ENCODE data around the gene DRD1. TPM values are rescaled to one million over a fixed set of nuclear protein-coding genes. Genes with fewer than 3 reads are reported as not detected.

Gene DRD1
- total RNA-seq, 4 donors from 2014 or later = 0.13 TPM; not detected in 3

DNA sequence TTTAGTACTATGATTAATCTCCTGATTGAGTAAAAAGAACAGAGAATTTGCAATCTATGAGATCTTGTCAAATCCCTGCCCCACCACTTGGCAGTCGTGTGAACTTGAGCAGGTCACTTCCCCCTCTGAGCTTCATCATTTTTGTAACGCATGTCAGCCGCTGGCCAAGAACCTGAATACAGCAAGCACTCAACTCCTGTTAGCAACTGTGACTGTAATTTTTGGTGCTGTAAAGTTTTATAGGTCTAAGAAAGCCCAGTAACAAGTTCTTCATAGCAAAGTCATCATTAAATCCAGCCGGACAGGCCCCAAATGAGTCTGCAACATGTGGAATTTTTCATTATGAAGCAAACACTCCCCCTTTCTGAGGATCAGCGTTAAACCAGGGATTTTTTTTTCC lies 49.4 kb downstream of the DRD1 start:
- no peak for DNase-seq
- TF ChIP-seq, protein P1, sequence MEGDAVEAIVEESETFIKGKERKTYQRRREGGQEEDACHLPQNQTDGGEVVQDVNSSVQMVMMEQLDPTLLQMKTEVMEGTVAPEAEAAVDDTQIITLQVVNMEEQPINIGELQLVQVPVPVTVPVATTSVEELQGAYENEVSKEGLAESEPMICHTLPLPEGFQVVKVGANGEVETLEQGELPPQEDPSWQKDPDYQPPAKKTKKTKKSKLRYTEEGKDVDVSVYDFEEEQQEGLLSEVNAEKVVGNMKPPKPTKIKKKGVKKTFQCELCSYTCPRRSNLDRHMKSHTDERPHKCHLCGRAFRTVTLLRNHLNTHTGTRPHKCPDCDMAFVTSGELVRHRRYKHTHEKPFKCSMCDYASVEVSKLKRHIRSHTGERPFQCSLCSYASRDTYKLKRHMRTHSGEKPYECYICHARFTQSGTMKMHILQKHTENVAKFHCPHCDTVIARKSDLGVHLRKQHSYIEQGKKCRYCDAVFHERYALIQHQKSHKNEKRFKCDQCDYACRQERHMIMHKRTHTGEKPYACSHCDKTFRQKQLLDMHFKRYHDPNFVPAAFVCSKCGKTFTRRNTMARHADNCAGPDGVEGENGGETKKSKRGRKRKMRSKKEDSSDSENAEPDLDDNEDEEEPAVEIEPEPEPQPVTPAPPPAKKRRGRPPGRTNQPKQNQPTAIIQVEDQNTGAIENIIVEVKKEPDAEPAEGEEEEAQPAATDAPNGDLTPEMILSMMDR (IDR thresholded peaks at IDR 0.05) = no peak
- no peak for TF ChIP-seq POLR2A (IDR thresholded peaks at IDR 0.05)
- Histone ChIP-seq H3K27ac (no peak overlapping the region), H3K4me3 (no peak overlapping the region), H3K9me3 (no peaks in the 10 kb centered on the region), H3K36me3 (no peaks in the 10 kb centered on the region), H3K27me3 (no peaks in the 10 kb centered on the region), H3K4me1 (no peaks in the 10 kb centered on the region)

DNA sequence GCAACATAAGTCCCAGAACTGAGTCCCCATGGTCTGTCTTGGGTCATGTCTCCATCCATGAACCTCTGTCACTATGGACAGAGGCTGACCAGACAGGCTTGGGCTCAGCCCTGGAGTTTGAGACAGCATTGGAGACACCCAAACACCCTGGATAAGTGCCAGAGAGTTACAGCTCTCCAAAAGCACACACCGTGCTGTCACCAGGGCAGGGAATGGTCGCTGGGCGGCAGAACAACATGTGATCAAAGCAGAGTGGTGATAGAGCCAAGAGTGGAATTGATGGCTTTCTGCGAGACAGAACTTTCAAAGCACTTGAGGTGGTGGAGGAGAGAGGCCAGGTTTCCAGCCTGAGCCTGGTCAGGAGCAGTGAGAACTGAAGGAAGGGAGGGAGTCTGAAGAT lies 50.1 kb downstream of the DRD1 start:
- Histone ChIP-seq H3K4me1 (no peaks in the 10 kb centered on the region), H3K36me3 (no peaks in the 10 kb centered on the region), H3K9me3 (no peaks in the 10 kb centered on the region), H3K4me3 (no peak overlapping the region), H3K27me3 (no peaks in the 10 kb centered on the region), H3K27ac (no peak overlapping the region)
- no peak for DNase-seq
- TF ChIP-seq POLR2A (IDR thresholded peaks at IDR 0.05) = no peak
- TF ChIP-seq, protein P1 (IDR thresholded peaks at IDR 0.05) = no peak

DNA sequence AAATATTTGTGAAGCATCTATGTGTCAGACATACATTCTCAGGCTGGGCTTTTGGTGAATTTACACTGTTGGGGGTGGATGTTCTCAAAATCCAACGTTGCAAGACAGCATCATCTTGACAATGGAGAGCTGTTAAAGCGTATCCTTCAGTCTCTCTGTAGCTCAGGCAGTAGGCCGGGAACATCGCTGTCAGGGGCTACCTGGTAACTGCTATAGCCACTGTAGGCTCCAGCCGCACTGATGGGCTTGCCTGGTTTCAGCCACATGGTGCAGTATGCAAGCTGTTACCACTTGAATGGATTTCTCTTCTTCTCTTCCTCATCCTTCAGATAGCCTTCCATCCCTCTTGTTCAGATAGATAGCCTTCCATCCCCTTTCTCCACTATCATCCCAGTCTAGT lies 51.7 kb downstream of the DRD1 start:
- no peak for DNase-seq
- Histone ChIP-seq H3K4me1 (no peaks in the 10 kb centered on the region), H3K9me3 (no peaks in the 10 kb centered on the region), H3K36me3 (no peaks in the 10 kb centered on the region), H3K27me3 (no peaks in the 10 kb centered on the region), H3K27ac (no peak overlapping the region), H3K4me3 (no peak overlapping the region)
- TF ChIP-seq, protein P1 (IDR thresholded peaks at IDR 0.05) = no peak
- no peak for TF ChIP-seq POLR2A (IDR thresholded peaks at IDR 0.05)

DNA sequence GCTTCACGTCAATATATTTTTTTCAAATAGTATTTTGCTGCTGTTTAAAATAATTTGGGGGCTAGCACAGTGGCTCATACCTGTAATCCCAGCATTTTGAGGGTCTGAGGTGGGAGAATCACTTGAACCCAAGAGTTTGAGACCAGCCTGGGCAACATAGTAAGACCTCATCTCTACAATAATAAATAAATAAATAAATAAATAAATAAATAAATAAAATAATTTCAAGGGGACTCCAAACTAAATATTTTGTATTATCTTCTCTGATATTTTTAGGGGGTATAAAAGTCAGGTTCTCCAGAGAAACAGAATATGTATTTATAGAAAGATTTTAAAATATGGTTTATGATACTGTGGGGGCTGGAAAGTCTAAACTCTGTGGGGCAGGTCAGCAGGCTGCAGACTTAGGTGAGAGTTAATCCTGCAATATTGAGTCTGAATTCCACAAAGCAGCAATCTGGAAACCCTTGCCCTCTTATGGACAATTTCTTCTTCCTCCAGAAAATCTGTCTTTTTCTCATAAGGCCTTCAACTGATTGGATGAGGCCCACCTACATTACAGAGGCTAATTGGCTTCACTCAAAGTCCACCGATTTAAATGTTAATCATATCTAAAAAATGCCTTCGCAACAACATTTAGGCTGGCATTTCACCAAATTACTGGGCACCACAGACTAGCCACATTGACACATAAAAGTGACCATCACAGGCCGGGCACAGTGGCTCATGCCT lies 53.5 kb downstream of the DRD1 start:
- TF ChIP-seq, protein P1 (IDR thresholded peaks at IDR 0.05) = no peak
- no peak for TF ChIP-seq POLR2A (IDR thresholded peaks at IDR 0.05)
- no peak for DNase-seq

More for the DNA sequence above, 53.5 kb downstream of the DRD1 start:
- Histone ChIP-seq H3K36me3 (no peaks in the 10 kb centered on the region), H3K9me3 (no peaks in the 10 kb centered on the region), H3K4me1 (no peaks in the 10 kb centered on the region), H3K4me3 (no peak overlapping the region), H3K27me3 (no peaks in the 10 kb centered on the region), H3K27ac (no peak overlapping the region)

Other genes with a start within 250 kb of the DRD1 start
- 10 to 100 TPM; 38.0 to 85.8 (median 63.5) TPM for gene SFXN1, start 34.4 kb upstream of the DRD1 start, total RNA-seq
- gene HRH2, start 213.9 kb upstream of the DRD1 start, total RNA-seq = 1 to 10 TPM in 3 of 4 donors, under 1 TPM in 1; 0.83 to 8.6 (median 2.2) TPM

All from Peyer's patch (tissue), 4 donors.